Stimulated activated CD8-positive, alpha-beta memory T cell treated with anti-CD3 and anti-CD28 coated beads, Interleukin-4, amount 100 ng/mL, for 48 hours (primary cell): ENCODE measurements around the gene CDC42SE1.

ENCODE experiments used
- DNase-seq: peaks from one replicate; pipeline ENCODE4 v3.0.0-alpha.2; 2020

CDC42SE1 gene

GRCh38 chr1:151008244-151009205, 50.9 kb downstream of the CDC42SE1 start, which contains the start of gene PRUNE1:
PRUNE1 (plus strand) TSS chr1:151008449; CDS start chr1:151008633, 184 bp downstream.
- DNase-seq: peak; percentile 98

GRCh38 chr1:151007853-151008243, 51.6 kb downstream of the CDC42SE1 start:
- DNase-seq: no peak

- DNase-seq: peak; percentile 56
Measured at GRCh38 chr1:151006327-151007052, 52.9 kb downstream of the CDC42SE1 start, which contains the start of gene MINDY1. MINDY1 (minus strand) TSS chr1:151006902; CDS start chr1:151002617, 4,285 bp downstream.

GRCh38 chr1:151005729-151006319, 53.6 kb downstream of the CDC42SE1 start:
- no peak for DNase-seq

GRCh38 chr1:151003180-151003579, 56.2 kb downstream of the CDC42SE1 start:
- no peak for DNase-seq

- no peak for DNase-seq
Measured at GRCh38 chr1:151002611-151003010, 56.8 kb downstream of the CDC42SE1 start.

- DNase-seq: no peak
Measured at GRCh38 chr1:151002051-151002450, 57.4 kb downstream of the CDC42SE1 start.

- DNase-seq: no peak
Measured at GRCh38 chr1:151001602-151002001, 57.8 kb downstream of the CDC42SE1 start.
